ENCODE data around the gene RCCD1.

DNA sequence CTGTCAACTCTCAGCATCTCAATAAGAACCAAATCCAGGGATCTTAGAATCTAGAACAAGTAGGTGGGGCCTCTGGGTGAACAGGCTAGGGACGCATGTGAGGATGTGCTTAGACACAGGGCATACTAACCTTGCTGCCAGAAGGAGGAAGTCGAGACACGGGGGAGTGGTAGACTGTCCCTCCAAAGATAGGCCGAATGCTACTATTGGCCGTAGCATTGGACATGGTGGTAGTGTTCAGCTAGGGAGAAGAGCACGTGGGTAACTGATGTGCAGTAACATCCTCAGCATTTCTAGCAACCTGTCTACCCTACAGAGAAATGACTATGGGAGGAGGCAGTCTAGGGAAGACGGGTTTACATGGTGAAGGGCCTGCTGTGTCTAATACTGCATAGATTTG lies 15.6 kb downstream of the RCCD1 start:
- TF ChIP-seq EZH2 (IDR thresholded peaks at IDR 0.05; ENCODE audit: insufficient read depth, poor library complexity, severe bottlenecking) (no peak), EZH2phosphoT487 (IDR thresholded peaks at IDR 0.05; ENCODE audit: insufficient read depth, low read depth) (no peak)
